Right lobe of liver (tissue), 6 donors: ENCODE results near the gene GNPTAB. TPM values are rescaled to one million over a fixed set of nuclear protein-coding genes. Genes with fewer than 3 reads are reported as not detected.

Source experiments
- ATAC-seq, 4 donors: fragments of 200-7000 bp; cut with Tn5 transposase; one replicate each; pipeline ENCODE4 v1.9.1; 2020; ENCODE audit warnings: mild to moderate bottlenecking in 4 of 4, moderate library complexity in 4 of 4
- DNase-seq, 3 donors: peaks; one replicate each; pipeline ENCODE4 v3.0.0-alpha.2; 2020
- H3K27ac ChIP-seq, 3 donors: fragments of 200-600 bp; one replicate each; pipeline ENCODE4 v1.8.0; 2022
- H3K27me3 ChIP-seq, 2 donors: fragments of 200-600 bp; one replicate each; pipeline ENCODE4 v1.8.0; 2022
- H3K36me3 ChIP-seq, 4 donors: fragments of 200-600 bp; sonication (generic) in 1 of 4; one replicate each; pipeline versions ENCODE4 v1.5.1 to v1.8.0; 2017 to 2022; ENCODE audit warnings: control low read depth in 1 of 4
- H3K4me1 ChIP-seq, 4 donors: fragments of 200-600 bp; sonication (generic) in 1 of 4; one replicate each; pipeline versions ENCODE4 v1.5.1 to v1.8.0; 2017 to 2022; ENCODE audit warnings: control low read depth in 1 of 4
- H3K4me3 ChIP-seq, 3 donors: fragments of 200-600 bp; one replicate each; pipeline ENCODE4 v1.8.0; 2022
- H3K9me3 ChIP-seq, 4 donors: fragments of 200-600 bp; sonication (generic) in 1 of 4; one replicate each; pipeline versions ENCODE4 v1.5.1 to v1.8.0; 2017 to 2022; ENCODE audit warnings: control low read depth in 1 of 4
- POLR2A ChIP-seq: fragments of 450-650 bp; IDR thresholded peaks from one replicate; pipeline ENCODE4 v1.6.1; 2017; ENCODE audit warnings: antibody characterized with exemption, mild to moderate bottlenecking
- WGBS: methylation state at CpG from one replicate; pipeline ENCODE4 v1.1.6; 2018; ENCODE audit warnings: low coverage, low lambda C conversion rate; ENCODE audit not compliant: insufficient coverage; ENCODE audit errors: missing lambda C conversion rate; 5-methylcytosine and 5-hydroxymethylcytosine counted together
- intact Hi-C, 2 donors: fragments of 100-400 bp; cut with DNase I; formaldehyde crosslinking; loops; one replicate each; pipeline versions ENCODE4 v1.11.2 to v1.14.1; 2022
- total RNA-seq, 6 experiments: library from RNA; depleted of rRNA in 2 of 6; stranded (reverse); fragments of >200 nt in 2 of 6; fragmentation: NEBNext Ultra II Directional in 3 of 6; extraction: Animal tissue kit (Norgen Biotek cat#: 25700) in 3 of 6; gene quantifications; one replicate each; pipeline versions ENCODE4 v1.1.0 to v1.2.4, GENCODE V29; 2016 to 2023
- TF ChIP-seq, protein P1 (sequence below), 4 donors: fragments of 200-600 bp in 3 of 4; fragments of 450-650 bp in 1 of 4; IDR thresholded peaks; one replicate each; pipeline versions ENCODE4 v1.5.1 to v1.8.0; 2016 to 2022; ENCODE audit warnings: antibody characterized with exemption in 4 of 4, mild to moderate bottlenecking in 2 of 4
- donor health status: DM: no; HTN: yes; CAD: no.
- donor health status: DM: no; HTN: no; CAD: no.
- donor health status: DM: no; HTN: no; CAD: no.
- donor health status: DM: no; HTN: yes; CAD: no.
- donor health status: DM: no; HTN: yes; CAD: no.

Gene GNPTAB
- total RNA-seq, 6 experiments from 2014 or later: 8.8 to 17.4 (median 14.1) TPM

- H3K36me3 ChIP-seq: no peaks in the 10 kb centered on the region
- H3K9me3 ChIP-seq: no peaks in the 10 kb centered on the region
- H3K27ac ChIP-seq: no peak overlapping the region
- ATAC-seq (no peak), DNase-seq (no peak)
- TF ChIP-seq POLR2A: no peak
- TF ChIP-seq, protein P1, sequence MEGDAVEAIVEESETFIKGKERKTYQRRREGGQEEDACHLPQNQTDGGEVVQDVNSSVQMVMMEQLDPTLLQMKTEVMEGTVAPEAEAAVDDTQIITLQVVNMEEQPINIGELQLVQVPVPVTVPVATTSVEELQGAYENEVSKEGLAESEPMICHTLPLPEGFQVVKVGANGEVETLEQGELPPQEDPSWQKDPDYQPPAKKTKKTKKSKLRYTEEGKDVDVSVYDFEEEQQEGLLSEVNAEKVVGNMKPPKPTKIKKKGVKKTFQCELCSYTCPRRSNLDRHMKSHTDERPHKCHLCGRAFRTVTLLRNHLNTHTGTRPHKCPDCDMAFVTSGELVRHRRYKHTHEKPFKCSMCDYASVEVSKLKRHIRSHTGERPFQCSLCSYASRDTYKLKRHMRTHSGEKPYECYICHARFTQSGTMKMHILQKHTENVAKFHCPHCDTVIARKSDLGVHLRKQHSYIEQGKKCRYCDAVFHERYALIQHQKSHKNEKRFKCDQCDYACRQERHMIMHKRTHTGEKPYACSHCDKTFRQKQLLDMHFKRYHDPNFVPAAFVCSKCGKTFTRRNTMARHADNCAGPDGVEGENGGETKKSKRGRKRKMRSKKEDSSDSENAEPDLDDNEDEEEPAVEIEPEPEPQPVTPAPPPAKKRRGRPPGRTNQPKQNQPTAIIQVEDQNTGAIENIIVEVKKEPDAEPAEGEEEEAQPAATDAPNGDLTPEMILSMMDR (IDR thresholded peaks at IDR 0.05): no peak
- intact Hi-C loops: no loop called here
- H3K4me1 ChIP-seq: no peaks in the 10 kb centered on the region
- no peaks in the 10 kb centered on the region for H3K27me3 ChIP-seq
- H3K4me3 ChIP-seq: no peak overlapping the region
- WGBS: 59% methylated on average over 3 of the region's 3 CpGs
Measured at GRCh38 chr12:101799774-101800173, 31.0 kb downstream of the GNPTAB start.

DNA sequence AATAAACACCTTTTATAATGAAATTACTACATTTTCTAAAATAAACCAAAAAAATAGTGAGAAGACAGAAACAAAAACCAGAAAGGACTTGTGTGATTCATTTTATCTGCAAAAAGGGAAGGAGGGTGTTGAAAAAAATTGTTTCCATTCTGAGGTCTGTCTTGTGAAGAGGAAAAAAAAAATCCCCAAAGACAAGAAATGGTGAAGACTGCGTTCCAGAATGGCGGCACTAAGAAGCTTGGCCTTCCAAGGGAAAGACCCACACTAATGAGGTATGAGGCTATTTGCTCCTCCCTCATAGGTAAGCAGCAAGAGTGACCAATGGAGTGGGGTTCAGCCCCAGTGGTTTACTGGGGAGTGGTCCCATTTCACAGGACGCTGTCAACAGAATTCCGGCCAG, 35.0 kb downstream of the GNPTAB start:
- no peak overlapping the region for H3K27ac ChIP-seq
- no peaks in the 10 kb centered on the region for H3K4me1 ChIP-seq
- H3K4me3 ChIP-seq: no peak overlapping the region
- 89% methylated on average over 2 of the region's 4 CpGs for WGBS
- TF ChIP-seq, protein P1 (IDR thresholded peaks at IDR 0.05): no peak
- TF ChIP-seq POLR2A: no peak
- no peaks in the 10 kb centered on the region for H3K27me3 ChIP-seq
- no peaks in the 10 kb centered on the region for H3K36me3 ChIP-seq
- H3K9me3 ChIP-seq: no peaks in the 10 kb centered on the region
- DNase-seq (no peak), ATAC-seq (no peak)
- intact Hi-C loops: no loop called here

DNA sequence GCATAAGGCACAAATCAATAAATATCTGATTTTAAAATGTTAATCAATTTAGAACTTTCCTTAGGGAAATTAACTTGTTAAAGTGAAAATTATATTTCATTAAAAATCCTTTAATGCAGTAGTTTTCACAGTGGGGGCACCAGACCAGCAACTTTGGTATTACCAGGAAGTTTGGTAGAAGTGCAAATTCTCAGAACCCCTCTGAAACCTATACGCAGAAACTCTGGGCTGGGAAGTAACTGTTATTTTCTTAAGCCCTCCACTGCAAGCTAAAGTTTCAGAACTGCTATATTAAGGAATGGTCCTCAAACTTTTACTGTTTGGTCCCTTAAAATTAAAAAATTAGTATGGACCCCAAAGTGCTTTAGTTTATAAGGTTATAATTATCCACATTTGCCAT, 35.7 kb downstream of the GNPTAB start:
- Histone ChIP-seq H3K36me3 (no peaks in the 10 kb centered on the region), H3K4me1 (no peaks in the 10 kb centered on the region), H3K4me3 (no peak overlapping the region), H3K27ac (no peak overlapping the region), H3K9me3 (no peaks in the 10 kb centered on the region), H3K27me3 (no peaks in the 10 kb centered on the region)
- ATAC-seq (no peak), DNase-seq (no peak)
- WGBS: 83% methylated on average over 1 of the region's 1 CpG
- TF ChIP-seq, protein P1 (IDR thresholded peaks at IDR 0.05): no peak
- TF ChIP-seq POLR2A: no peak
- intact Hi-C loops: no loop called here

DNA sequence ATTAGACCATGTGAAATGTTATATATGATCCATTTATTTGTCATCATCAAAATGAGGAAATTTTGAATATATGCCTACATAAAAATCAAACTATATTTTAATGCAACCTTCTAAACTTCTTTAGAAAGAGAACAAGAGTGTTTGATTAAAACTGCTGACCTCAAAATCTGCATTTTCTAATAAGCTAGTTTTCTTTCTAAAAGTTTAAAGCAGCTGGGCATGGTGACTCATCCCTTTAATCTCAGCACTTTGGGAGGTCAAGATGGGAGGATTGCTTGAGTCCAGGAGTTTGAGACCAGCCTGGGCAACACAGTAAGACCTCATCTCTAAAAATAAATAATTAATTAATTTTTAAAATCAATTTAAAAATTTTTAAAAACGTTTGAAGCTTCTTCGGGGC, 36.2 kb downstream of the GNPTAB start:
- Histone ChIP-seq H3K27ac (no peak overlapping the region), H3K36me3 (no peaks in the 10 kb centered on the region), H3K9me3 (no peaks in the 10 kb centered on the region), H3K4me3 (no peak overlapping the region), H3K27me3 (no peaks in the 10 kb centered on the region), H3K4me1 (no peaks in the 10 kb centered on the region)
- 63% methylated on average over 2 of the region's 2 CpGs for WGBS
- DNase-seq: no peak
- ATAC-seq: no peak
- TF ChIP-seq, protein P1 (IDR thresholded peaks at IDR 0.05): no peak
- TF ChIP-seq POLR2A: no peak
- intact Hi-C loops: no loop called here

DNA sequence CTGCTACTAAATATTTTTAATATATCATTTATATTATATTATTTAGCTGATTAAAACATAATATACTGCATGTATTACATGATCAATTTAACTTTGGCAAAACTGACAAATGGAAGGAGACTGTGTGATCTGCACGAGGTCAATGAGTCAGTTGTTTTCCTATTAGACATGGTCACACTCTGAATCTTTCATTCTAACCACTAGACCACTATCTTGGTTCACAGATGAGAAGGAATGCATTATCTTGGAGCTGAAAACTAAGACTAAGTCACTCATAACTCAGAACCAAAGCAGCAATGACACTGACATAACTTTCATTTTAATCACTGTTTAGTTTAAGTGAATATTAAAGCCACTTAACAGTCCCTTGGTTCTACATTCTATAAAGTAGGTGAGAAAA, 37.4 kb downstream of the GNPTAB start:
- intact Hi-C loops: no loop called here
- TF ChIP-seq, protein P1 (IDR thresholded peaks at IDR 0.05): no peak
- no peak for TF ChIP-seq POLR2A
- DNase-seq (no peak), ATAC-seq (no peak)
- no peaks in the 10 kb centered on the region for H3K4me1 ChIP-seq
- 82% methylated on average over 1 of the region's 1 CpG for WGBS
- no peaks in the 10 kb centered on the region for H3K27me3 ChIP-seq
- no peaks in the 10 kb centered on the region for H3K36me3 ChIP-seq
- H3K4me3 ChIP-seq: no peak overlapping the region
- H3K27ac ChIP-seq: no peak overlapping the region
- no peaks in the 10 kb centered on the region for H3K9me3 ChIP-seq
